NCI-H526 treated with DMSO at 0.1 percent for 48 hours (cell line): ENCODE data around the gene GTF2IRD1.
"Not testable (repeated sequence)": the region's sequence is repeated elsewhere in the genome, so short reads cannot be mapped to it uniquely, and the experiment has no call there.

Source experiments
- DNase-seq: peaks from one replicate; lab custom pipeline; 2025; lab: John Stamatoyannopoulos, UW

GTF2IRD1 gene

GRCh38 chr7:74453322-74454011 is at the start of gene GTF2IRD1:
GTF2IRD1 (plus strand) TSS chr7:74453906; CDS start chr7:74508081, 54,175 bp downstream.
- DNase-seq, result peak; percentile 54

GRCh38 chr7:74404388-74404700 is 49.4 kb upstream of the GTF2IRD1 start:
- DNase-seq, result no peak

- no peak for DNase-seq
Observed at GRCh38 chr7:74404741-74405140, 49.0 kb upstream of the GTF2IRD1 start.

- DNase-seq, result peak; percentile 53
Observed at GRCh38 chr7:74405191-74405898, 48.4 kb upstream of the GTF2IRD1 start.

- DNase-seq, result no peak
Observed at GRCh38 chr7:74405899-74406512, 47.7 kb upstream of the GTF2IRD1 start.

GRCh38 chr7:74407958-74408357 is 45.7 kb upstream of the GTF2IRD1 start:
- DNase-seq, result no peak

- DNase-seq, result no peak
Observed at GRCh38 chr7:74409571-74409970, 44.1 kb upstream of the GTF2IRD1 start.

- DNase-seq, result no peak
Observed at GRCh38 chr7:74410772-74411171, 42.9 kb upstream of the GTF2IRD1 start.

GRCh38 chr7:74411571-74411970 is 42.1 kb upstream of the GTF2IRD1 start:
- not testable (repeated sequence) for DNase-seq

GRCh38 chr7:74412056-74412455 is 41.6 kb upstream of the GTF2IRD1 start:
- DNase-seq, result no peak

- no peak for DNase-seq
Observed at GRCh38 chr7:74412603-74413002, 41.1 kb upstream of the GTF2IRD1 start.

GRCh38 chr7:74414595-74415333 is 38.9 kb upstream of the GTF2IRD1 start:
- DNase-seq, result not testable (repeated sequence)

GRCh38 chr7:74417419-74417971 is 36.2 kb upstream of the GTF2IRD1 start:
- DNase-seq, result peak; percentile 18

GRCh38 chr7:74418076-74418475 is 35.6 kb upstream of the GTF2IRD1 start:
- DNase-seq, result no peak

- no peak for DNase-seq
Observed at GRCh38 chr7:74418538-74418937, 35.2 kb upstream of the GTF2IRD1 start.

GRCh38 chr7:74419232-74419631 is 34.5 kb upstream of the GTF2IRD1 start:
- DNase-seq, result not testable (repeated sequence)

- no peak for DNase-seq
Observed at GRCh38 chr7:74420006-74420405, 33.7 kb upstream of the GTF2IRD1 start.

GRCh38 chr7:74424291-74424880 is 29.3 kb upstream of the GTF2IRD1 start:
- no peak for DNase-seq

- DNase-seq, result no peak
Observed at GRCh38 chr7:74428023-74428422, 25.7 kb upstream of the GTF2IRD1 start.

- DNase-seq, result no peak
Observed at GRCh38 chr7:74429153-74429747, 24.5 kb upstream of the GTF2IRD1 start.

GRCh38 chr7:74430409-74430808 is 23.3 kb upstream of the GTF2IRD1 start:
- not testable (repeated sequence) for DNase-seq
